ENCODE measurements around the gene STK32A. TPM values are rescaled to one million over a fixed set of nuclear protein-coding genes. Genes with fewer than 3 reads are reported as not detected.

STK32A gene
- total and polyA plus RNA-seq, 3 experiments from 2014 or later, result not detected

- Histone ChIP-seq H3K4me1 (ENCODE audit: insufficient read depth, low read length) (no peaks in the 10 kb centered on the region), H3K36me3 (ENCODE audit: insufficient read depth, low read length) (no peaks in the 10 kb centered on the region), H3K4me3 (ENCODE audit: low read length) (no peak overlapping the region), H3K27me3 (ENCODE audit: insufficient read depth, low read length, poor library complexity, severe bottlenecking) (no peaks in the 10 kb centered on the region), H3K9me3 (ENCODE audit: low read length) (no peaks in the 10 kb centered on the region), H3K27ac (ENCODE audit: low read depth, low read length) (no peak overlapping the region)
- H3K27ac Mint-ChIP-seq, result no peak overlapping the region
- H3K27me3 Mint-ChIP-seq, result no peaks in the 10 kb centered on the region
- no peaks in the 10 kb centered on the region for H3K36me3 Mint-ChIP-seq
- no peaks in the 10 kb centered on the region for H3K4me1 Mint-ChIP-seq
- CTCF ChIA-PET, result no interaction called here
- peaks cover 0 to 2% (median 0%) of the 10 kb centered on the region in 5 donors for H3K9me3 Mint-ChIP-seq
- POLR2A ChIA-PET, result no interaction called here
- DNase-seq, result no peak
- H3K4me3 Mint-ChIP-seq, result no peak overlapping the region
Measured at GRCh38 chr5:147309621-147310020, 74.8 kb downstream of the STK32A start.

GRCh38 chr5:147310059-147310704 lies 75.4 kb downstream of the STK32A start:
- ChIA-PET CTCF (no interaction called here), POLR2A (no interaction called here)
- Mint-ChIP-seq H3K36me3 (no peaks in the 10 kb centered on the region), H3K27me3 (no peaks in the 10 kb centered on the region), H3K27ac (no peak overlapping the region), H3K4me3 (no peak overlapping the region), H3K9me3 (peaks cover 0 to 2% (median 0%) of the 10 kb centered on the region in 5 donors), H3K4me1 (no peaks in the 10 kb centered on the region)
- Histone ChIP-seq H3K4me1 (ENCODE audit: insufficient read depth, low read length) (no peaks in the 10 kb centered on the region), H3K4me3 (ENCODE audit: low read length) (no peak overlapping the region), H3K27ac (ENCODE audit: low read depth, low read length) (no peak overlapping the region), H3K27me3 (ENCODE audit: insufficient read depth, low read length, poor library complexity, severe bottlenecking) (no peaks in the 10 kb centered on the region), H3K9me3 (ENCODE audit: low read length) (no peaks in the 10 kb centered on the region), H3K36me3 (ENCODE audit: insufficient read depth, low read length) (no peaks in the 10 kb centered on the region)
- DNase-seq, result no peak

GRCh38 chr5:147317978-147318684 lies 83.3 kb downstream of the STK32A start:
- ChIA-PET POLR2A (no interaction called here), CTCF (no interaction called here)
- Histone ChIP-seq H3K4me3 (ENCODE audit: low read length) (no peak overlapping the region), H3K4me1 (ENCODE audit: insufficient read depth, low read length) (no peaks in the 10 kb centered on the region), H3K9me3 (ENCODE audit: low read length) (no peaks in the 10 kb centered on the region), H3K27me3 (ENCODE audit: insufficient read depth, low read length, poor library complexity, severe bottlenecking) (no peaks in the 10 kb centered on the region), H3K36me3 (ENCODE audit: insufficient read depth, low read length) (no peaks in the 10 kb centered on the region), H3K27ac (ENCODE audit: low read depth, low read length) (no peak overlapping the region)
- no peak for DNase-seq
- Mint-ChIP-seq H3K27me3 (peaks cover 0 to 1% of the 10 kb centered on the region in 2 donors), H3K9me3 (no peaks in the 10 kb centered on the region), H3K27ac (no peak overlapping the region), H3K4me1 (no peaks in the 10 kb centered on the region), H3K36me3 (no peaks in the 10 kb centered on the region), H3K4me3 (no peak overlapping the region)

- Mint-ChIP-seq H3K27me3 (peaks cover 0 to 5% of the 10 kb centered on the region in 2 donors), H3K9me3 (no peaks in the 10 kb centered on the region), H3K36me3 (no peaks in the 10 kb centered on the region), H3K4me3 (no peak overlapping the region), H3K4me1 (no peaks in the 10 kb centered on the region), H3K27ac (no peak overlapping the region)
- no peaks in the 10 kb centered on the region for H3K4me1 ChIP-seq (ENCODE audit: insufficient read depth, low read length)
- no peak overlapping the region for H3K27ac ChIP-seq (ENCODE audit: low read depth, low read length)
- no peaks in the 10 kb centered on the region for H3K9me3 ChIP-seq (ENCODE audit: low read length)
- ChIA-PET POLR2A (no interaction called here), CTCF (no interaction called here)
- H3K4me3 ChIP-seq (ENCODE audit: low read length), result no peak overlapping the region
- no peaks in the 10 kb centered on the region for H3K36me3 ChIP-seq (ENCODE audit: insufficient read depth, low read length)
- DNase-seq, result no peak
- H3K27me3 ChIP-seq (ENCODE audit: insufficient read depth, low read length, poor library complexity, severe bottlenecking), result no peaks in the 10 kb centered on the region
Measured at GRCh38 chr5:147321569-147321968, 86.7 kb downstream of the STK32A start.

- POLR2A ChIA-PET, result no interaction called here
- Histone ChIP-seq H3K36me3 (ENCODE audit: insufficient read depth, low read length) (no peaks in the 10 kb centered on the region), H3K4me3 (ENCODE audit: low read length) (no peak overlapping the region), H3K27me3 (ENCODE audit: insufficient read depth, low read length, poor library complexity, severe bottlenecking) (no peaks in the 10 kb centered on the region), H3K4me1 (ENCODE audit: insufficient read depth, low read length) (no peaks in the 10 kb centered on the region), H3K9me3 (ENCODE audit: low read length) (no peaks in the 10 kb centered on the region), H3K27ac (ENCODE audit: low read depth, low read length) (no peak overlapping the region)
- Mint-ChIP-seq H3K27ac (no peak overlapping the region), H3K4me3 (no peak overlapping the region), H3K36me3 (no peaks in the 10 kb centered on the region), H3K9me3 (no peaks in the 10 kb centered on the region), H3K27me3 (peaks cover 0 to 5% of the 10 kb centered on the region in 2 donors), H3K4me1 (no peaks in the 10 kb centered on the region)
- CTCF ChIA-PET, result no interaction called here
- DNase-seq, result no peak
Measured at GRCh38 chr5:147327421-147327820, 92.6 kb downstream of the STK32A start.

GRCh38 chr5:147327905-147328304 lies 93.1 kb downstream of the STK32A start:
- CTCF ChIA-PET, result no interaction called here
- H3K36me3 ChIP-seq (ENCODE audit: insufficient read depth, low read length), result no peaks in the 10 kb centered on the region
- no peaks in the 10 kb centered on the region for H3K27me3 ChIP-seq (ENCODE audit: insufficient read depth, low read length, poor library complexity, severe bottlenecking)
- H3K9me3 Mint-ChIP-seq, result no peaks in the 10 kb centered on the region
- no peaks in the 10 kb centered on the region for H3K9me3 ChIP-seq (ENCODE audit: low read length)
- H3K4me1 Mint-ChIP-seq, result no peaks in the 10 kb centered on the region
- H3K27me3 Mint-ChIP-seq, result peaks cover 0 to 4% of the 10 kb centered on the region in 2 donors
- H3K4me1 ChIP-seq (ENCODE audit: insufficient read depth, low read length), result no peaks in the 10 kb centered on the region
- H3K36me3 Mint-ChIP-seq, result no peaks in the 10 kb centered on the region
- no peak overlapping the region for H3K4me3 Mint-ChIP-seq
- no peak for DNase-seq
- POLR2A ChIA-PET, result no interaction called here
- H3K27ac ChIP-seq (ENCODE audit: low read depth, low read length), result no peak overlapping the region
- H3K4me3 ChIP-seq (ENCODE audit: low read length), result no peak overlapping the region
- H3K27ac Mint-ChIP-seq, result no peak overlapping the region

GRCh38 chr5:147332658-147333057 lies 97.8 kb downstream of the STK32A start:
- H3K9me3 ChIP-seq (ENCODE audit: low read length), result no peaks in the 10 kb centered on the region
- no peaks in the 10 kb centered on the region for H3K4me1 Mint-ChIP-seq
- no peaks in the 10 kb centered on the region for H3K27me3 ChIP-seq (ENCODE audit: insufficient read depth, low read length, poor library complexity, severe bottlenecking)
- H3K4me3 ChIP-seq (ENCODE audit: low read length), result no peak overlapping the region
- DNase-seq, result no peak
- CTCF ChIA-PET, result no interaction called here
- H3K27ac ChIP-seq (ENCODE audit: low read depth, low read length), result no peak overlapping the region
- H3K36me3 Mint-ChIP-seq, result no peaks in the 10 kb centered on the region
- H3K4me1 ChIP-seq (ENCODE audit: insufficient read depth, low read length), result no peaks in the 10 kb centered on the region
- no peaks in the 10 kb centered on the region for H3K36me3 ChIP-seq (ENCODE audit: insufficient read depth, low read length)
- POLR2A ChIA-PET, result no interaction called here
- H3K27me3 Mint-ChIP-seq, result no peaks in the 10 kb centered on the region
- peaks cover 0 to 1% (median 0%) of the 10 kb centered on the region in 5 donors for H3K9me3 Mint-ChIP-seq
- H3K4me3 Mint-ChIP-seq, result no peak overlapping the region
- no peak overlapping the region for H3K27ac Mint-ChIP-seq

GRCh38 chr5:147336876-147337275 lies 102.0 kb downstream of the STK32A start:
- no peaks in the 10 kb centered on the region for H3K27me3 Mint-ChIP-seq
- no peaks in the 10 kb centered on the region for H3K4me1 ChIP-seq (ENCODE audit: insufficient read depth, low read length)
- ChIA-PET CTCF (no interaction called here), POLR2A (no interaction called here)
- H3K9me3 ChIP-seq (ENCODE audit: low read length), result no peaks in the 10 kb centered on the region
- peaks cover 3 to 14% (median 7%) of the 10 kb centered on the region in 5 donors for H3K9me3 Mint-ChIP-seq
- H3K27me3 ChIP-seq (ENCODE audit: insufficient read depth, low read length, poor library complexity, severe bottlenecking), result no peaks in the 10 kb centered on the region
- DNase-seq, result no peak
- H3K36me3 Mint-ChIP-seq, result no peaks in the 10 kb centered on the region
- no peaks in the 10 kb centered on the region for H3K4me1 Mint-ChIP-seq
- H3K36me3 ChIP-seq (ENCODE audit: insufficient read depth, low read length), result no peaks in the 10 kb centered on the region
- no peak overlapping the region for H3K27ac Mint-ChIP-seq
- no peak overlapping the region for H3K4me3 Mint-ChIP-seq
- H3K27ac ChIP-seq (ENCODE audit: low read depth, low read length), result no peak overlapping the region
- H3K4me3 ChIP-seq (ENCODE audit: low read length), result no peak overlapping the region

Data from CD8-positive, alpha-beta memory T cell (primary cell).